ENCODE data around the gene KIF9.
"Not testable (repeated sequence)": the region's sequence is repeated elsewhere in the genome, so short reads cannot be mapped to it uniquely, and the experiment has no call there.

Gene KIF9, protein sequence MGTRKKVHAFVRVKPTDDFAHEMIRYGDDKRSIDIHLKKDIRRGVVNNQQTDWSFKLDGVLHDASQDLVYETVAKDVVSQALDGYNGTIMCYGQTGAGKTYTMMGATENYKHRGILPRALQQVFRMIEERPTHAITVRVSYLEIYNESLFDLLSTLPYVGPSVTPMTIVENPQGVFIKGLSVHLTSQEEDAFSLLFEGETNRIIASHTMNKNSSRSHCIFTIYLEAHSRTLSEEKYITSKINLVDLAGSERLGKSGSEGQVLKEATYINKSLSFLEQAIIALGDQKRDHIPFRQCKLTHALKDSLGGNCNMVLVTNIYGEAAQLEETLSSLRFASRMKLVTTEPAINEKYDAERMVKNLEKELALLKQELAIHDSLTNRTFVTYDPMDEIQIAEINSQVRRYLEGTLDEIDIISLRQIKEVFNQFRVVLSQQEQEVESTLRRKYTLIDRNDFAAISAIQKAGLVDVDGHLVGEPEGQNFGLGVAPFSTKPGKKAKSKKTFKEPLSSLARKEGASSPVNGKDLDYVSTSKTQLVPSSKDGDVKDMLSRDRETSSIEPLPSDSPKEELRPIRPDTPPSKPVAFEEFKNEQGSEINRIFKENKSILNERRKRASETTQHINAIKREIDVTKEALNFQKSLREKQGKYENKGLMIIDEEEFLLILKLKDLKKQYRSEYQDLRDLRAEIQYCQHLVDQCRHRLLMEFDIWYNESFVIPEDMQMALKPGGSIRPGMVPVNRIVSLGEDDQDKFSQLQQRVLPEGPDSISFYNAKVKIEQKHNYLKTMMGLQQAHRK

DNA sequence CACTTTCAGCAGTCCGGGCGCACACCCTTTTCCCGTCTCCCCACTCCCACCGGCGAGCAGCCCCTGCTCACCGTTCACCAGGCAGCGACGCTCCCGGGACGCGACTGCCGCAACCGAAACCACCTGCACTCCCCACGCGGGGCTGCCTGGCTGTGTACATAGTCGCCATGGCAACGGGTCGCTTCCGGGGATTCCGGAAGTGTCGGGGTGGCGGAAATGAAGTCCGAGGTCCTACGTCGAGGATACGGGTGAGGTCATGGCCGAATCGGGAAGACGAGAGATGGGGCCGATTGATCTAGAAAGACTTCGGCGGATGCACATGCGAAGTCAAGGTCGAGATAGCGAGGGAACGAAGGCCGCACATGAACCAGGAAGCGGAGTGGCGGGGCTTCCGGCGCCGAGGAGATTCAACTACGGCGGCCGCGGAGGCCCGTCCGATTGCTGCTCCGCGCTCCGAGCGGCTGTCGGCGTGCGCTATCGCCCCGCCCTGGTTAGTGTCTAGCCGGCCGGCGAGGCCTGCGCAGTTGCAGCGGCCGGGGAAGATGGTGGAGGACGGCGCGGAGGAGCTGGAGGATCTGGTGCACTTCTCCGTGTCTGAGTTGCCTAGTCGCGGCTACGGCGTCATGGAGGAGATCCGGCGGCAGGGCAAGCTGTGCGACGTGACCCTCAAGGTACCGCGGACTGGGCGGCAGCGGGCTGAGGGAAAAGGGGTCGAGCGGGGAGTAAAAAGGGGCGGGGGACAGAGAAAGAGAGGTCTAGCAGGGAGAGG, at the start of gene KIF9, which contains the start of gene KLHL18:
Gene KIF9, minus strand, starts transcription at position 376 of the 769 bp plus-strand sequence. CDS start 5,425 bp downstream, outside the sequence.
Gene KLHL18, plus strand, starts transcription at position 521 of the 769 bp plus-strand sequence. Its CDS starts 22 bp downstream, at position 543.
- TF ChIP-seq, protein P1, sequence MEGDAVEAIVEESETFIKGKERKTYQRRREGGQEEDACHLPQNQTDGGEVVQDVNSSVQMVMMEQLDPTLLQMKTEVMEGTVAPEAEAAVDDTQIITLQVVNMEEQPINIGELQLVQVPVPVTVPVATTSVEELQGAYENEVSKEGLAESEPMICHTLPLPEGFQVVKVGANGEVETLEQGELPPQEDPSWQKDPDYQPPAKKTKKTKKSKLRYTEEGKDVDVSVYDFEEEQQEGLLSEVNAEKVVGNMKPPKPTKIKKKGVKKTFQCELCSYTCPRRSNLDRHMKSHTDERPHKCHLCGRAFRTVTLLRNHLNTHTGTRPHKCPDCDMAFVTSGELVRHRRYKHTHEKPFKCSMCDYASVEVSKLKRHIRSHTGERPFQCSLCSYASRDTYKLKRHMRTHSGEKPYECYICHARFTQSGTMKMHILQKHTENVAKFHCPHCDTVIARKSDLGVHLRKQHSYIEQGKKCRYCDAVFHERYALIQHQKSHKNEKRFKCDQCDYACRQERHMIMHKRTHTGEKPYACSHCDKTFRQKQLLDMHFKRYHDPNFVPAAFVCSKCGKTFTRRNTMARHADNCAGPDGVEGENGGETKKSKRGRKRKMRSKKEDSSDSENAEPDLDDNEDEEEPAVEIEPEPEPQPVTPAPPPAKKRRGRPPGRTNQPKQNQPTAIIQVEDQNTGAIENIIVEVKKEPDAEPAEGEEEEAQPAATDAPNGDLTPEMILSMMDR (conservative IDR thresholded peaks at IDR 0.05; ENCODE audit: low read length): no peak
- peak; percentile 95 for DNase-seq (ENCODE audit: low read depth)
- peak within 1 kb of the TSS; percentile 94 for H3K4me3 ChIP-seq (ENCODE audit: low read length)

DNA sequence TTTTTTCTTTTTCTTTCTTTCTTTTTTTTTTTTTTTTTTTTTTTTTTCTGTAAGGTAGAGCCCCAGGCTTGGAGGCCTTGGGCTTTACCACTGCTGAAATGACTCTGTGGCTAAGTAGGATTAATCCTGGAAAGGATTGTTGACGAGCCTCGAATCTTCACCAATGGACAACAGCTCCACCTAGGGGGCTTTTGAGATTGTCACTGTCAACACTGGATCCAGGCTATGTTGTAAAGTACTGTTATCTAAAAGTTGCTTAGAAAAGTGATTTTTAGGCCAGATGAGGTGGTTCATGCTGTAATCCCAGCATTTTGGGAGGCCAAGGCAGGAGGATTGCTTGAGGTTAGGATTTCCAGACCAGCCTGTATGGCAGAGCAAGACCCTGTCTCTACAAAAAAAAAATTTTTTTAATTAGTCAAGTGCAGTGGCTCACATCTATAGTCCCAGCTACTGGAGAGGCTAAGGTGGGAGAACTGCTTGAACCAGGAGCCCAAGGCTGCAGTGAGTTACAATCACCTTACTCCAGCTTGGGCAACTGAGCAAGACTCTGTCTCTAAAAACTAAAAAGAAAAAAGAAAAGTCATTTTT, 41.8 kb upstream of the KIF9 start:
- DNase-seq (ENCODE audit: low read depth): peak; percentile 80
- TF ChIP-seq, protein P1 (conservative IDR thresholded peaks at IDR 0.05; ENCODE audit: low read length): peak; percentile 87
- no peak overlapping the region for H3K4me3 ChIP-seq (ENCODE audit: low read length)

DNA sequence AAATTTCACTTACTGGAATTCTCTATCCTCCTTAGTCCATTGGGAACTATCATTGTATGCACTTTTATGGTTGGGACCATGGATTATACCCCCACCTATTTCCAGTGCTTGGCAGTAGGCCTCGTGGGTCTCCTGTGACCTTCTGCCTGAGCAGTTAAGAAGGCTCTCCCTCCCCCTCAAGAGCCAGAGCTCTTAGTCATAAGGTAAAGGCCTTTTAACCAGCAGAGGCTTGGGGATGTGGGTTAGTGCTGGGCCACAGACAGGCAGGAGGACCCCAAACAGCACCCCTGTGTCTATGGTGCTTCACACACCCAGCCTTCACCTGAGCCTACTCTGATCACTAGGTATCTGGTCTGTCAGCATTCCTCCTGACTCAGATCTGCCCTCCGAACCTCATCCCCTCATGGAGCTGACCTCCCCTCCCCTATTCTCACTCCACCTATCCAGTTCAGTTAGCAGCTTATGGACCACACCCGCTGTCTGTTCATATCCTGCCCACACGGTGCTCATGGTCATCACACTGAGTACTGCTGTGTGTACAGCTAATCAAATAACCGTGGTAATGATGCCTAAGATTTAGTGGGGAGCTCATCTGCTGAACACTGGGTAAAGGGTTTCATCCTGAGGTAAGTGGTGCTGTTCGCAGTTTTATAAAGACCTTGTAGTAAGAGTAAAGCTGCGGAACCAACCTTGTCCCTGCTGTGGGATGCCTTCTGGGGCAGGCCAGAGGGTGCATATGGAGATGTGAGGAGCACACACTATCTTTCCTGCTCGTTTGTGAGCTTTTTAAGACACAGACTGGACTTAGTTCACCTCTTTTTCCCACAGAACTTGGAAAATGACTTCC, 41.1 kb upstream of the KIF9 start:
- TF ChIP-seq, protein P1 (conservative IDR thresholded peaks at IDR 0.05; ENCODE audit: low read length): no peak
- DNase-seq (ENCODE audit: low read depth): no peak
- no peak overlapping the region for H3K4me3 ChIP-seq (ENCODE audit: low read length)

DNA sequence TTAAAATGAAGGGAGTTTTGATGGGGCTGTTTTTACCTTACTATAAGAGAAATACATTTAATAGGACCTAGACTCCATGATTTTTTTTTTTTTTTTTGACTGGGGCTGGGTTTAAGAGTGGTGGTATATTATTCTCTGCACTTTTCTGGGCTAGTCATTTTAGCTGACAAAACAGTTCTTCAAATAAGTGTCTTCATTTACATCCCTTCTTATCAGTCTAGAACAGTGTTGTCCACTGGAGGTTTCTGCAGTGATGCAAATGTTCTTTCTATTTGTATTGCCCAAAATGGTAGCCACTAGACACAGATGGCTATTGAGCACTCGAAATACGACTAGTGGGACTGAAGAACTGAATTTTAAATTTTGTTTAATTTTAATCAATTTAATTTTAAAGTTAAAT, 37.4 kb upstream of the KIF9 start:
- no peak overlapping the region for H3K4me3 ChIP-seq (ENCODE audit: low read length)
- DNase-seq (ENCODE audit: low read depth): no peak
- TF ChIP-seq, protein P1 (conservative IDR thresholded peaks at IDR 0.05; ENCODE audit: low read length): no peak

DNA sequence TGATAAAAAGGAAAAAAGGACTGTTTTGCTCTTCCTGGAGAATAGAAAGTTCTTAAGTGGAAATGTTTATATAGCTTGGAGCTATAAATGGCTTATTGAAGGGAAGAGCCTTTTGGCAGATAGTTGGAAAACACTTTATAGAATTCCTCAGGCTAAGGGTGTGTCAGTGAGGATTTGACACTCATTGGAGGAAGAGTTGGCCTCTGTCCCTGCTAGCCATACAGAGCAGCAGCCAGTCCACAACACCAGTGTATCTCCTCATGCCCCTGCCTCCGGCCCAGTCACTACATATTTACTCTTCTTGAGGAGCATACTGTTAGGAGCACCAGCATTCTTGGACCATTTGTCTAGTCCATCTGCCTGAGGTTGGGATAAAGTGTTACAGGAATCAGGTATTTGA, 36.3 kb upstream of the KIF9 start:
- TF ChIP-seq, protein P1 (conservative IDR thresholded peaks at IDR 0.05; ENCODE audit: low read length): no peak
- no peak for DNase-seq (ENCODE audit: low read depth)
- H3K4me3 ChIP-seq (ENCODE audit: low read length): no peak overlapping the region

DNA sequence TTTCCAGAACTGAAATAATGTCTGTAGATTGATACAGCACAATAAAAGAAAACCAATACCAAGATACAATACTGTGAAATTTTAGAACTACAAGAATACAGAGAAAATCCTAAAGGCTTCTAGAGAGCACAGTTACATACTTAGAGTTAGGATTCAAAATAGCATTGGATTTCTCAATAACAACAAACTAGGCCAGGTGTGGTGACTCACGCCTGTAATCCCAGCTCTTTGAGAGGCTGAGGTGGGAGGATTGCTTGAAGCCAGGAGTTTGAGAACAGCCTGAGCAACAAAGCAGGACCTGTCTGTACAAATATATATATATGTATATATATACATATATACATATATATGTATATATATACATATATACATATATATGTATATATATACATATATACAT, 33.6 kb upstream of the KIF9 start:
- peak; percentile 12 for DNase-seq (ENCODE audit: low read depth)
- H3K4me3 ChIP-seq (ENCODE audit: low read length): not testable (repeated sequence)
